NT2/D1 (cell line): ENCODE measurements around the gene ZBTB43.
"Not testable (repeated sequence)": the region's sequence is repeated elsewhere in the genome, so short reads cannot be mapped to it uniquely, and the experiment has no call there.

Experiments
- DNase-seq: peaks from one replicate; pipeline ENCODE4 v3.0.0-alpha.2; 2011; ENCODE audit warnings: low read depth, low spot score
- H3K27me3 ChIP-seq: 2 replicates; pipeline ENCODE4 v1.6.0; 2011; ENCODE audit warnings: mild to moderate bottlenecking; ENCODE audit not compliant: insufficient read length, insufficient read depth
- H3K36me3 ChIP-seq: 2 replicates; pipeline ENCODE4 v1.6.1; 2011; ENCODE audit warnings: mild to moderate bottlenecking, low read length, mixed read lengths; ENCODE audit not compliant: insufficient read depth, insufficient read length
- H3K4me1 ChIP-seq: 2 replicates; pipeline ENCODE4 v1.5.1; 2011; ENCODE audit not compliant: insufficient read depth, insufficient read length
- H3K4me3 ChIP-seq: 2 replicates; pipeline ENCODE4 v1.5.1; 2011; ENCODE audit warnings: low read depth; ENCODE audit not compliant: insufficient read length
- H3K9ac ChIP-seq: 2 replicates; pipeline ENCODE4 v1.6.0; 2011; ENCODE audit warnings: low read depth; ENCODE audit not compliant: insufficient read length
- H3K9me3 ChIP-seq: 2 replicates; pipeline ENCODE4 v1.5.1; 2011; ENCODE audit warnings: mild to moderate bottlenecking, low read length; ENCODE audit not compliant: insufficient read depth
- SUZ12 ChIP-seq: IDR thresholded peaks from 2 replicates; pipeline ENCODE4 v1.6.1; 2011; ENCODE audit not compliant: insufficient read length, insufficient read depth; ENCODE audit errors: extremely low read depth
- YY1 ChIP-seq: IDR thresholded peaks from 2 replicates; pipeline ENCODE4 v1.6.1; 2011; ENCODE audit not compliant: insufficient read length, insufficient read depth
- ZNF274 ChIP-seq: IDR thresholded peaks from 2 replicates; pipeline ENCODE4 v1.6.1; 2011; ENCODE audit warnings: mild to moderate bottlenecking, low read depth, low read length

ZBTB43 gene

DNA sequence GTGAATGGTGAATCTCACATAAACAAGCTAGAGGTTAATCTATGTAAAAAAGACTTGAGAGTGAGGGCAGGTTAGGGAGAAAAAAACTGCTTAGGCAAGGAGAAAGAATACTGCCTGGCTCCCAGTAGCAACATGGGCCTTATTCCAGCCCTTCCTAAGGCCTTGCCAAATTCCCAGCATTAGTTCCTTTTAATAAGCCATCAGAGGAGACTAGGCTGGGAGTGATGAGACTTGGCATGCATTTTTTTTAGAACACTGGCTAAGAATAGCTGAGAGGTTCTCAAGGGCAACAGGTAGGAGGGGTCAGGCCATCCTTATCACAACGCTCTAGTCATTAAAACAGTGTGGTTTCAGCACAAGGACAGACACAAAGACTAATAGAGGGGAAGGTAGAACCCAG, 20.9 kb upstream of the ZBTB43 start:
- Histone ChIP-seq H3K9me3 (no peaks in the 10 kb centered on the region), H3K4me3 (no peak overlapping the region), H3K36me3 (no peaks in the 10 kb centered on the region), H3K9ac (no peak overlapping the region), H3K27me3 (peaks cover 7% of the 10 kb centered on the region), H3K4me1 (peaks cover 2% of the 10 kb centered on the region)
- no peak for TF ChIP-seq YY1
- no peak for TF ChIP-seq SUZ12
- no peak for TF ChIP-seq ZNF274
- DNase-seq, result no peak

GRCh38 chr9:126784401-126784800, 20.4 kb upstream of the ZBTB43 start:
- H3K4me1 ChIP-seq, result peaks cover 2% of the 10 kb centered on the region
- no peaks in the 10 kb centered on the region for H3K36me3 ChIP-seq
- no peak for TF ChIP-seq YY1
- no peak for TF ChIP-seq SUZ12
- TF ChIP-seq ZNF274, result no peak
- no peak overlapping the region for H3K9ac ChIP-seq
- H3K4me3 ChIP-seq, result no peak overlapping the region
- no peaks in the 10 kb centered on the region for H3K9me3 ChIP-seq
- no peak for DNase-seq
- peaks cover 7% of the 10 kb centered on the region for H3K27me3 ChIP-seq

- DNase-seq, H3K36me3 ChIP-seq, H3K9me3 ChIP-seq, H3K27me3 ChIP-seq, H3K4me1 ChIP-seq, H3K4me3 ChIP-seq, H3K9ac ChIP-seq: not testable (repeated sequence)
Measured at GRCh38 chr9:126784841-126785240, 20.0 kb upstream of the ZBTB43 start.

- Histone ChIP-seq H3K27me3 (peaks cover 3% of the 10 kb centered on the region), H3K36me3 (no peaks in the 10 kb centered on the region), H3K9ac (no peak overlapping the region), H3K4me3 (no peak overlapping the region), H3K9me3 (no peaks in the 10 kb centered on the region), H3K4me1 (peaks cover 6% of the 10 kb centered on the region)
- no peak for DNase-seq
- TF ChIP-seq SUZ12 (no peak), YY1 (no peak)
Measured at GRCh38 chr9:126788046-126788445, 16.8 kb upstream of the ZBTB43 start.

DNA sequence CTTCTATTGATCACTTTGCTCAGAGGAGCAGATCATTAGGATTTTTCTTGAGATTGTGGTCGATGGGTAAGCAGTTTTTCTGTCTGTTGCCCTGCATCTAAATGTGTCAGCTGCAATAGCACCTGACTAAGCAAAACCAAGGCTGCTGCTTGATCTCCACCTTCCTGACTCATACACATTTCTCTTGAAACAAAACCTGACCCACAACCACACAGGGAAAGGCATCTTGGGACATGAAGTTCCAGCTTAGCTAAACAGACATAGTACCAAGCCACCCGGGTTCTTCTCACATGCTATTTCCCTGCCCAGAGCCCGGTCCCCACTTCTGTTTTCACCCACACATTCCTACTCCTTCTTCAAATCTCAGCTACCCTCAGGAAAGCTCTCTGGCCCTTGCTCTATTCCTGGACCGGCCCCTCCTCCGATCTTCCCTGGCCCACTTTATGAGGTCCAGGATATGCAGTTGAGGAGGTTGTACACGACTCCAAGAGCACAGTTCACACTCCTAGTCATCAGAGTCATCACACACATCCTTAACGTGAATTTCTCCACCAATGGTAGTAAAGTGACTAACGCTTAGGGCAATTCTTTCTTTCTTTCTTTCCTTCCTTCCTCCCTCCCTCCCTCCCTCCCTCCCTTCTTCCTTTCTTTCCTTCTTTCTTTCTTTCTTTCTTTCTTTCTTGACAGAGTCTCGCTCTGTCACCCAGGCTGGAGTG, 16.0 kb upstream of the ZBTB43 start:
- no peaks in the 10 kb centered on the region for H3K9me3 ChIP-seq
- no peak overlapping the region for H3K4me3 ChIP-seq
- peaks cover 11% of the 10 kb centered on the region for H3K4me1 ChIP-seq
- no peak for TF ChIP-seq ZNF274
- TF ChIP-seq SUZ12, result no peak
- no peak for TF ChIP-seq YY1
- no peak overlapping the region for H3K9ac ChIP-seq
- DNase-seq, result no peak
- no peaks in the 10 kb centered on the region for H3K36me3 ChIP-seq
- H3K27me3 ChIP-seq, result no peaks in the 10 kb centered on the region

DNA sequence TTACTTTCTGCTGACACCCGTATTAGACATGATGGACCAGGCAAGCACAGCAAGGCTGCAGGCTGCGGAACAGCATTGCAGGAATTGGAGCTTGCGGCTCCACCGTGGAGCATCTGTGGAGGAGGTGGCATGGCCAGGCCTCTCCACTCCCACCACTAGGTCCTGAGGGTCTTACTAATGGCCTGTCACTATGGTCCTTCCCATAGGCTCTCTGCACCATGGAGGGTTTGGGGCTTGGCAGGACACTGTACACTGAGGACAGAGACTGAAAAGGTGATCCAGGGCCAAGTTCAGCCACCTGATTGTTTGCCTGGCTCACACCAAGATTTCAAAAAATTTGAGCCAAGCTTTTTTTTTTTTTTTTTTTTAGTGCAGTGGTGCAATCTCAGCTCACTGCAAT, 14.3 kb upstream of the ZBTB43 start:
- DNase-seq, result no peak
- H3K9me3 ChIP-seq, result no peaks in the 10 kb centered on the region
- TF ChIP-seq YY1, result no peak
- TF ChIP-seq SUZ12, result no peak
- TF ChIP-seq ZNF274, result no peak
- H3K9ac ChIP-seq, result no peak overlapping the region
- no peaks in the 10 kb centered on the region for H3K27me3 ChIP-seq
- H3K4me1 ChIP-seq, result peaks cover 14% of the 10 kb centered on the region
- no peaks in the 10 kb centered on the region for H3K36me3 ChIP-seq
- H3K4me3 ChIP-seq, result no peak overlapping the region

DNA sequence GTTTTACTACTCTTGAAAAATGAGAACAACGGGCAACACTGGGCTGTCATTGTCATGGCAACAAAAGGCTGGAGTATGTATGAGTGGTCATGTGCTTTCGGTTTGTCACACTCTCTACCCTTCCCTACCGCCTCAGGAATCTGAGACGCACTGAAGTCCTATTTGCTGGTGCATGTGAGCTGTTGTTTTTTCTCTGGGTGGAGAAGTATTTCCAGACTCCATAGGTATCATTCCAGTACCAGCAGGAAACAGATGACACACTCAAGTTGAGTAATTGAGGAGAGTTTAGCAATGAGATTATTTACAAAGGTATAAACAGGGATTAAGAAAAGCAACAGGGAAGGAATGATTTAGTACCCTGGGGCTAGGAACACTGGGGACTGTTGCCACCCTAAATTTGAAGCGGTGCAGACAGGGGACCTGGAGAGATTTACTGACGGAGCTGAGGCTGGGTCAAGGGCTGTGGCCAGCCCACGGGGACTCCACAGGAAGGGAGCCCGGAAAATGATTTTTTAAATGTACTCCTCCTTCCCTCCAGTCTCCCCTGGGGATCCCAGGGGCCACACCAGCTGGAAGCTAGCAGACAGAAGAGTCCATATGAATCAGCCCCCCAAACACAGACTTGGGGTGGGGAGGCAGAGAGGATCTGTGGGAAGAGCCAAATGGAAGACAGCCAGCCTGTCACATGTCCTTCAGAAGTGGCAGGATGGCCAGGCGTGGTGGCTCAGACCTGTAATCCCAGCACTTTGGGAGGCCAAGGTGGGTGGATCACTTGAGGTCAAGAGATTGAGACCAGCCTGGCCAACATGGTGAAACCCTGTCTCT, 13.2 kb upstream of the ZBTB43 start:
- Histone ChIP-seq H3K9me3 (no peaks in the 10 kb centered on the region), H3K9ac (no peak overlapping the region), H3K4me1 (peaks cover 14% of the 10 kb centered on the region), H3K27me3 (no peaks in the 10 kb centered on the region), H3K36me3 (no peaks in the 10 kb centered on the region), H3K4me3 (no peak overlapping the region)
- TF ChIP-seq SUZ12 (no peak), ZNF274 (no peak), YY1 (no peak)
- DNase-seq, result no peak
